GM19463 (cell line): ENCODE data around the gene ACAD9.
"Not testable (repeated sequence)": the region's sequence is repeated elsewhere in the genome, so short reads cannot be mapped to it uniquely, and the experiment has no call there.

Experiments used
- ATAC-seq: cut with Tn5 transposase; IDR thresholded peaks from one replicate; pipeline ENCODE4 v1.9.1; 2021; ENCODE audit warnings: mild to moderate bottlenecking, moderate library complexity; ENCODE audit not compliant: unreplicated experiment

The ACAD9 gene

DNA sequence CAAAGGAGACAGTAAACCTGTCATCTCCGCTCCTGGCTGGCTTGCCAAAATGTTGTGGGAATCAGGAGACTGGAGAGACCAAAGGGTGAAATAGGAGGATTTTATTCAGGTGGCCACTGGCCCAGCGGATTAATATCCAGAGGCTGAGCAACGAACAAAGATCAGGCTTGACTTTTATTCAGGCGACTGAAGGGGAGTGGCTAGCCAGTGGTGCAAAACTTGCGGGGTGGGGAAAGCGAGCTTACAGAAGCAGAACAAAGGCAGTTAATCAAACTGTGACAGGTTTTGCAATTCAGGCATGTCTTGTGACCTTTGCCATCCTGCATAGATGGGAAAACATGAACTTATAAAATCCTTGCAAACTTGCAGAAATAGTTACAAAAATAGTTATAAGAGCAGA, 19.8 kb upstream of the ACAD9 start:
- no peak for ATAC-seq

DNA sequence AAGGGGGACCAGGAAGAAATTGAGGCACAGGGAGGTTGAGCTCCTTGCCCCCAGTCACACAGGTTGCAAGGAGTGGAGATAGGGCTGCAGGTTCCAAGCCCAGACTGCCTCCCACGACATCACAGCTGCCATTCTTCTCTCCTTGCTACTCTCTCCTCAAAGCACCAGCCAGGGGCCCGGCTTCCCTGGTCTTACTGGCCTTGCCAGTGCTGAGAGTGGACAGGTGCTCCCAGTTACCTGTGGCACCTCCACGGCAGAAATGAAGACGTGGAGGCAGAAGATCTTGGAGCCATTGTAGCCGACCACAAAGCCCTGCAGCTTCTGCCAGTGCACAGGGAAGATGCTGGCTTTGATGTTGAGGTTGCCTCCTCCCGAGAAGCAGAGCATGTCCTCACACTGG, 17.9 kb upstream of the ACAD9 start:
- ATAC-seq: no peak

DNA sequence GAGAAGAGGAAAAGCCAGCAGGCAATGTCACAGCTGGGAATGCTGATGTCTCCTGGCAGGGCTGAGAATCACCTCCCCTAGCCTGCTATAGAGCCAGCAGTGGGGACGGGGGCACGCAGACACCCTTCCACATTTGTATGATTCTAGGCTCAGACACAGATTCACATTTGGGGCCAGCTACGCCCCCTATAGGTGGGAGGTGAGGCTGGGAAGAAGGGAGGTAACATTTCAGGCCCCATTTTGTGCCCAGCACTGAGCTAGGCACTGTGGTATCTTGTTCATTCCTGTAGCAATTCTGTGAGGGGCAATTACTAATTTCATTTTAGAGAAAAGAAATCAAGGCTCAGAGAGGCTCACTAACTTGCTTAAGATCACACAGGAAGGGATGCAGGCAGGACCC, 15.9 kb upstream of the ACAD9 start:
- ATAC-seq: no peak

DNA sequence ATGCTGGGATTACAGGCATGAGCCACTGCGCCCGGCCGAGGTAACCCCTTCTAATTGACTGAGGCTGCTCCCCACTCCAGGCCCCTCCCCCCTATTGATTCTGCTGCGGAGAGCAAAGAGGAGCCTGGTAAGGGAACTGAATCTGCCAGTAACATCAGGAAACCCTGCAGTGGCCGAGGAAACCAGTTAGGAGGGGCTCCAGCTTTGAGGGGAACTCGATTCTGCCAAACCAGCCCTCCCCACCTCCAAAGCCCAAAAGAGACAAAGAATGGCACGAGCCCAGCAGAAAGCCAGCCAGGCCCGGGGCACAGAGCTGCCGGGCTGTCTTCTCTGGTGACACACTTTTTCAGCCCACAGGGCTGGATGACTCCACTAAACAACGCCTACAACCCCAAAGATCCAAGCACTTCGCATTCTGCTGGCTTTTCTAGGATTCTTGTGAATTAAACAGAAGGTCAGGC, 15.0 kb upstream of the ACAD9 start:
- ATAC-seq: no peak

DNA sequence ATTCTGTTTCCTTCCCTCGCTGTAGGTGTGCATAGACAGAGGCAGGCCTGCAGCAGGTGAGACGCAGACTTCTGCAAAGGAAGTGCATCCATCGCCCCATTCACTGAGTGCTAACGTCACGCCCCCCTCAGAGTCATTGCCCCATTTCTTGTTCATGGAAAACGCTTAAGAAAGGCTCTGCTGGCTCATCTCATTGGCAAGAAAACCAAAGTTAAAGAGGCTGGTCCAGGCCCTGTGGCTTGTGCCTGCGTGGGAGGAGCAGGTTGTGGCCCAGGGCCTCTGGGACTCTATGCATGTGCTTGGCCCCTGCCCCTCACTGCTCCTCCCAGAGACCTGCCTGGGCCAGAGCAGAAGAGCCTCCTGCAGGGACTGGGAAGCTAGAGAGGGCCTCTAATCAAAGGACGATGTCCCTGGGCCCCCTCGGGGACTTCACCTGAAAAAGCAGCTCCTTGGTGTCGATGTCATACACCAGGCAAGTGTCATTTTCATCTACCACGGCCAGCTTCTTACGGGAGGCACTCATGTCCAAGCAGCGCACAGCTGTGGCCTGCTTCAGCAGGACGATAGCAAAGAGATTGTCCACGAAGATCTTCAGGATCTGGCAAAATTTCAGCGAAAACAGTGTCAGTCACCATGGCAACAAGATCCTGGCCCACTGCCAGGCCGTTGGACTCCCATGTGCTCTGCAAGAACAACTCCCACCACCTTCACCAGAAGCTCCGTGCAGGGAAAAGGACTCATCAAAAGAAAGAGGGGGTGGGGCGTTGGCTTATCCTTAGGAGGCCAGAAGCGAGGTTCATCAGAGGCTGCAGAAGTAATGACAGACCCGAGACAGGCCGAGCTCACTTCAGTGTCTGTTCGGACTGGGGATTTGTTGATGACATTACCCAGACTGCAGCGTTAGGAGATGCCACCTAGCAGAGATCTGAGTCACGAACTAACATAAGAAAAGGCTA, 14.3 kb upstream of the ACAD9 start:
- ATAC-seq: not testable (repeated sequence)

DNA sequence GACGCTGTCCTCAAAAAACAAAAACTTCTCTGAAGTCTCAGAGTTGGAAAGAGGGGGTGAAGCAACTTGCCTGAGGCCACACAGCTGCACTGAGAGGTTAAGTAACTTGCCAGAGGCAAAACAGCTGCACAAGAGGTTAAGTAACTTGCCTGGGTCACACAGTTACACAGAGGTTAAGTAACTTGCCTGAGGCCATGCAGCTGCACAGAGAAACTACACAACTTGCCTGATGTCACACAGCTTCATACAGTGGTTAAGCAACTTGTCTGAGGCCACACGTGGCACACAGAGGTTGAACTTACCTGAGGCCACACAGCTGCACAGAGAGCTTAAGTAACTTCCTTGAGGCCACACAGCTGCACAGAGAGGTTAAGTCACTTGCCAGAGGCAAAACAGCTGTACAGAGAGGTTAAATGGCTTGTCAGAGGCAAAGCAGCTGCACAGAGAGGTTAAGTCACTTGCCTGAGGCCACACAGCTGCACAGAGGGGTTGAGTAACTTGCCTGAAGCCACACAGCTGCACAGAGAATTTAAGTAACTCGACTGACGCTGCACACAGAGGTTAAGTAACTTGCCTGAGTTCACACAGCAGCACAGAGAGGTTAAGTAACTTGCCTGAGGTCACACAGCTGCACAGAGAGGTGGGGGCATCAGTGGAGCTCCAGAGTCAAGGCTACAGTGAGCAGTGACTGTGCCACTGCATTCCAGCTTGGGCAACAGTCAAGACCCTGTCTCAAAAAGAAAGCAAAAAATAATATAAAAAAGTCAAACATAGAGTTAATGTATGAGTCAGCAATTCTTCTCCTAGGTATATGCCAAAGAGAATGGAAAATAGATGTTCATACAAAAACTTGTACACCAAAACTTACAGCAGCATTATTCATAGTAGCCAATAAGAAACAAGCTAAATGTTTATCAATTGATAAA, 12.0 kb upstream of the ACAD9 start:
- no peak for ATAC-seq

DNA sequence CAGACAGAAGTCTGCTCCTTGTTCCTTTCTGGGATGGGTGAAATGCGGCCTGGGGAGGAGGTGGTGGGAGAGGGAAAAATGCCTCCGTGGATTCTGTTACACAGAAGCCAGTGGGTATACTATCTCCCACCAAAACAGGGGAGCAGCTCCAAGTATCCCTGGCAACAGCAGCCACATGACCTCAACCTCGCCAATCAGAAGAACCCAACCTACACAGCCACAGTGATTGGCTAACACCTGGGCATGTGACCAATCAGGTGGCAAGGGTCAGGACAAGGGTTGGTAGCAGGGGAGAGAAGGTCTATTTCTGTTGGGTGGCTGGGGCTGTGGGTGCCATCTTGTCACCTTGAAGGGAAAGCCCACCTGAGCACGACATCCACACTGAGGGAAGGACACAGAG, 9.1 kb upstream of the ACAD9 start:
- ATAC-seq: no peak

DNA sequence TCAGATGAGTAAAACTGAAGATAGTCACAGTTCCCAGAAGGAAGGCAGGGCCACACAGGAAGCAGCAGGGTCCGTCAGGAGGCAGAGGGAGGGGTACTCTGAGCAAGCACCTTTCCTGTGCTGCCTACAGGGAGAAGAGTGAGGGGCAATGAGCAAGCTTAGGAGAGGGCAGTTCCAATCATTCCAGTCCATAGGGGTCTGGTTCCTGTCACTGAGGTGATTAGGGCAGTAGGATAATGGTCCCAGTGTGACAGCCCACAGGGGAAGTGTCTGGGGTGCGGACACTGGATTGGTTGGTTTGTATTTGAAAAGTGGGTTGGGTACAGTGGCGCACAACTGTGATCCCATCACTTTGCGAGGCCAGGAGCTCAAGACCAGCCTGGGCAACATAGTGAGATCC, 7.1 kb upstream of the ACAD9 start:
- no peak for ATAC-seq

DNA sequence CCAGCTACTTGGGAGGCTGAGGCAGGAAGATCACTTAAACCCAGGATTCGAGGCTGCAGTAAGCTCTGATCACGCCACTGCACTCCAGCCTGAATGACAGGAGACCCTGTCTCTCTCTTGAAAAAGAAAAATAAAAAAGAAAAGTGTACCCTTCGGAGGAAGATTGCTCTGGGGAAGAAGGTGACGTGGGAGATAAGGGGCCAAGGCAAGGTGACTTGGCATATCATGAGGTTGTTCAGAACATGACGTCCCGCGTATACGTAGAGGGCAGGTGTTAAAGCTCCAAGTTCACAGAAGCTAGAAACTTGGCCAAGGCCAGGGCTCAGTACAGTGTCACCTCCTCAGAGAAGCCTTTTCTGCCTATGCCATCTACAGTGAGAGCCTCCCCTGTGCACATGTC, 6.7 kb upstream of the ACAD9 start:
- ATAC-seq: no peak

DNA sequence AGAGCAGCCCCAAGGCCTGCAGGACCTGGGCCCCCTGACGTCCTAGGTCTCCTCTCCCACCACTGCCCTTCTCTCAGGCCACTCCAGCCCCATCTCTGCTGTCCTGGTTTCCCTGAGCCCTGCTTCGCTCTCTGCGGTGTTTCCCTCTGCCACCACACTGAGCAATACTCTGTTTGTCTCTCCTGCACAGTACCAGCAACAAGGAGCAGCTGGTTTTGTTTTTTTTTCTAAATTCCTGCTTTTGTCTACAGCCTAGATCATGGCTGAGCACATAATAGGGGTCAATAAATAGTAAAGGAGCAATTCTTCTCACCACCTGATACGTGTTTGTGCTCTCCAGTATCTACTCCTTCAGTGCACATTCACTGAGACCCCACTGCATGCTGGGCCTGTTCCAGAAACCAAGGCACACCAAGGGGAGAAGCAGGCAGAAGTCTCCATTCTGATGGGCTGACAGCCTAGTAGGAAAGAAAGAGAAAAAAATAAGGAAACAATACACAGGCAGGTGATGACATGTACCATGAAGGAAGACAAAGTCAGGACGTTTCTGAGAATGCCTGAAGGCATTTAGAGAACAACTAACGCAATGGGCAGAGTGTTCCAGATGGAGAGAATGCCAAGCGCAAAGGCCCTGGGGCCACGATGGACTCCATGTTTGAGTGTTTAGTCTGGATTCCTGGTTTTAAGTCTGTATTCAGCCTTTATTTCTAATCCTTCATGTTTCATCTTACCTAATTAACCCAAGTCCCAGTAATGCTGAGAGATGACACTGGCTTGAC, 6.0 kb upstream of the ACAD9 start:
- no peak for ATAC-seq

DNA sequence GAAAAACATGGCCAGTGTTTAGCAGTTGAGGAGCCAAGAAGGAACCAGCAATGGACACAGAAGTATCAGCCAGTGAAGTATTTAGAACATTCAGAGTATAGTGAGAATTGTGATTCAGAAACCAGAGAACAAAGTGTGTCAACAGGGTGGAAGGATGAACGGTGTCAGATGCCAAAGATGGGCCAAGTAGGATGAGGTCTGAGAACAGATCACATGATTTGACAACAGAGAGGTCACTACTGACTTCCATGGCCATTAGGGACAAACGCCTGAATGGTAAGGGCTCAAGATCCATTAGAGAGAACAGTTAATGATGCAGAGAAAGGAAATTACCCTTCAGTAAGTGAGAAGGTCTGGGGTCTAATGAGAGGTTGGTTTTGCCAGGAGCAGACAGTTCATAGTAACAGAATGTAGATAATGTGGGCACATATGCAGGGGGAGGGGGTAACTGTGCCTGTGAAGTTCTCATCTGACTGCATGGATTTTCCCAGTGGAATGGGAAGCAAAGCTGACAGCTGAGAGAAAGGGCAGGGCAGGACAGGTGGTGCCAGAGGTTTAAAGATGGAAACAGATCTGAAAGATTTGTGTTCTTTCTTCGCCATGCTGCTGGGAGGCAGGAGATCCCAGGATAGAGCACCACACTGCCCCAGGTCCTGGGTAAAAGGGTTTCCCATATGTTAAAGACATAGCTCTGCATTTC, 4.8 kb upstream of the ACAD9 start:
- ATAC-seq: no peak

DNA sequence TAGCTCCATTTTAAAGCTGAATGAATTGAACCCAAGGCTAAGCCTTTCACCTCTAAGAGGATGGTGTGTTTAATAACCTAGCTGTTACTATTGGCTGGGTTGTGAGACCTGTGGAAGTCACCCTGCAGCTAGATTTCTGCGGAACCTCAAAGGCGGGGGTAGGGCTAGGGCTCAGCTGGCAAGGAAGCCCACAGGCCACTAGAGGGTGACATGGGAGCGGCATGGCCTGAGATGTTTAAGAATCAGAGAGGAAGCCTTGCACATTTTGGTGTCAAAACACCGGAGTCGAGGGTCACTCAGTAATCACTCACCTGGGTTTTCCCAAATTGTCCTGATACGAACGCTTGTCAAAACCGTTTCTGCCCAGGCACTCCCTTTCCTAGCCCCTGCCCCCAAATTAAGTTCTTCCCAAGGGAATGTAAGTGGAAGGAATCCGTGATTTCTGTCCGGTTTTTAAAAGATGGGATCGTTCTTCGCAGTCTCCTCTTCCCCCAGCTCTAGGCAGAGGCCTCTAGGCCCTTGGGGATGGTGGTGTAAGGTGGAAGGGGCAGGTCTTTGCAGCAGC, 3.8 kb upstream of the ACAD9 start:
- no peak for ATAC-seq

DNA sequence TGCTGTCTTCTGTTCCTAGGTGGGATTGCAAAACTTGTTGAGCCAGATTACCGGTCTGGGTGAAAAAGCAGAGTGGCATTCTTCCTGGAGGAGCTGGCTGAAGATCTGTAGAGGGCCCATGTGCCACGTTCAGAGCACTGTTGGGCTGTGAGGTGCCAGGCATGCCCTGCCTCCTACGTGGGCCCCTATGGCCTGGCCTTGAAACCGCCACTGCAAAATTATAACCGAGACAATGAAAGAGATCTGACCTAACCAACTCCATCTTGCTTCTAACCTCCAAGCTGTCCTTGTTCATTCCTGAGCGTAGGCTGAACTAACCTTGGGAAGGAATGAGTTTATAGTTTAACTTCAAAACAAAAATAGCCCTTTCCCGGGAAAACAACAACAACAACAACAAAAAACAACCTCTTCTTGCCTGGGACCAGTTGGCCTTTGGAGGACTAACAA, 1.4 kb upstream of the ACAD9 start:
- no peak for ATAC-seq

DNA sequence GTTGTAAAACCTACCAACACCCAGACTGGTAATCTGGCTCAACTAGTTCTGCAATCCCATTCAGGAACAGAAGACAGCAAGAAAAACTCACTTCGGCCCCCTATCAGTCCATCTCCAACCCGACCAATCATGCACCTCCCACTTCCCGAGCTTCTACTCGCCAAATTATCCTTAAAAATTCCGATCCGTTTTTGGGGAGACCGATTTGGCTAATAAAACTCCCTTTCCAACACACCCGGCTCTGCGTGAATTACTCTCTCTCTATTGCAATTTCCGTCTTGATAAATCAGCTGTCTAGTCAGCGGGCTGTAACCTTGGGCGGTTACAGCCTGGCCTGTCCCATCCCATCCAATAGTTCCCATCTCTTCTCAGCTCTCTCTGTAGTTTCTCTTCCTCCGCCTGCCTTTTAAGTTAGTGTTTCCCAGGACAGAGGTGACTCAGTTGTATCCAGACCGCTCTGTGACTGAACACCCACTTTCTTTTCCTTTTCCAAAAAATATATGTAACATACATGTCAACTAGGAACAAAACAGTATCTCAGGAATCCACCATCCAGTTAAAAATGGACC, 780 bp upstream of the ACAD9 start:
- ATAC-seq: no peak

DNA sequence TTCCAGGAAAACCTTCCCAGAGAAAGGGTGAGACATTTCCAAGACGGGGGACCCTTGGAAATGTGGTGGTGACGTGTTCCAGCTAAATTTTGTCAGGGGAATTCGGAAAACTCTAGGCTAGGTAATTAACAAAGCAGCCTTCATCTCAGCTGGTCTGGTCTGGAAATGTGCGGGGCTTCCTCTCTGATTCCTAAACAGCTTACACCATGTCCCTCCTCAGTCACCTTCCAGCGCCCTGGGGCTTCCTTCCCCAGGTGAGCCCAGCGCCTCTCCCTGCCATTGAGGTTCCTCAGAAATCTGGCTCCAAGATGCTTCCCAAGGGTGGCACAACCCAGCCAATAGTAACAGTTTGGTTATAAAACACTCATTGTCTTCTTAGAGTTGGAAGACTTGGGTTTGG, 571 bp downstream of the ACAD9 start:
- no peak for ATAC-seq

DNA sequence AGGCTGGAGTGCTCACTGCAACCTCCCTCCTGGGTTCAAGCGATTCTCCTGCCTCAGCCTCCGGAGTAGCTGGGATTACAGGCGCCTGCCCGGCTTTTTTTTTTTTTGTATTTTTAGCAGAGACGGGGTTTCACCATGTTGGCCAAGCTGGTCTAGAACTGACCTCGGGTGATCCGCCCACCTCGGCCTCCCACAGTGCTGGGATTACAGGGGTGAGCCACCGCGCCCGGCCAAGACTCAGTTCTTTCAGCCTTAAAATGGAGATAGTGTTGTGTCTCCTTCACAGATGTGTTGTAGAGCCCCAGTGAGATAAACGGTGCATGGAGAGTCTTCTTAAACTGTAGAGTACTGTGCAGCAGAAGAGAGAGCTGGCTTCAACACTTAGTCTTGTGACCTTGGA, 1.0 kb downstream of the ACAD9 start:
- not testable (repeated sequence) for ATAC-seq

DNA sequence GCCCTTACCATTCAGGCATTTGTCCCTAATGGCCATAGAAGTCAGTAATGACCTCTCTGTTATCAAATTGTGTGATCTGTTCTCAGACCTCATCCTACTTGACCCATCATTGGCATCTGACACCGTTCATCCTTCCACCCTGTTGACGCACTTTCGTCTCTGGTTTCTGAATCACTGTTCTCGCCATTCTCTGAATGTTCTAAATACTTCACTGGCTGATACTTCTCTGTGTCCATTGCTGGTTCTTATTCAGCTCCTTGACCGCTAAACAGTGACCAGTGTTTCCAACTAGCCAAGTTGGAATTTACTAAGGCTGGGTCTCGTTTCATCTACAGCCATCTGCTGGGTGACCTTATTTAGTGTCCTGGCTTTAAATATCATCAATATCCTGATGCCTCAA, 2.2 kb downstream of the ACAD9 start:
- ATAC-seq: no peak

DNA sequence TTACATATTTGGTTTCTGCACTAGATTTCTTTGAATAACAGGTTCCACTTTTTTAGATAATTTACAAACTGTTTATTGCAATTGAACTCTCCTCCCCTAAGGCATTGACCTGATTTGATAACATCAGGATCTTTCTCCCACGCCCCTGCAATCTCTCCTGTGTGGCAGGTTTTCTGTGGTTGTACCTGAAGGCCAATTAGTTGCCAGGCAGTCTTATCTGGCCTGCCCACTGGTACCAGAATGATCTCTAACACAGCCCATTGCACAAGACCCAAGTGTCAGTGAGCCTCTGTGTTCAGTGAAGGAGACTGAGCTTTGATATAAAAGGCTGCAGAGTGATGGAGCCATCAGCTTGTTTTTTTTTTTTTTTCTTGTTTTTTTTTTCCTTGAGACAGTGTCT, 3.3 kb downstream of the ACAD9 start:
- no peak for ATAC-seq

DNA sequence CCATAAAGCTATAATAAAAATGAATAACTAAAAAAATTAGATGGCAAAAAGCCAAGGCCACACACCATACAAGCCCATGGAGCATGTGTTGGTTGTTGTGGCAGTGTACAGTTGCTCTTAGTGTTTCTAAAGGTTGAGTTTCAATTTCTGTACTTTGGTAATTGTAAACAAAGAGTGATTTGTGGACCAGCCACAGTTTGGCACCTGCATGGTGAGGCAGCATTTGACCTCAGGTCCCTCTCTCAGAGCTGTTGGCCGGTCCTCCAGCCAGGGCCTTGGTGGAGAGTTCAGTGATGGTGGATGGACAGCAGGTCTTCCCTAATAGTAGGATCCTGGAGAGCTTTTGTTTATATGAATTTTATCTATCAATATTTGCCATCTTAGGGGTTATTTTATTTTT, 5.6 kb downstream of the ACAD9 start:
- no peak for ATAC-seq
